NB4 (cell line): ENCODE results near the gene ARHGAP22.

Source experiments
- DNase-seq: peaks from one replicate; pipeline ENCODE4 v3.0.0; 2010; ENCODE audit warnings: low read depth
- H3K4me3 ChIP-seq: one replicate; pipeline ENCODE4 v1.5.1; 2011; ENCODE audit warnings: mild to moderate bottlenecking, low read depth, low read length, moderate library complexity
- MYC ChIP-seq: IDR thresholded peaks from 2 replicates; pipeline ENCODE4 v1.6.1; 2011; ENCODE audit warnings: low read depth, low read length
- POLR2A ChIP-seq: IDR thresholded peaks from 2 replicates; pipeline ENCODE4 v1.6.1; 2011; ENCODE audit warnings: mild to moderate bottlenecking; ENCODE audit not compliant: insufficient read length; ENCODE audit errors: extremely low read depth
- TF ChIP-seq, protein P1 (sequence below): IDR thresholded peaks from 2 replicates; pipeline ENCODE4 v1.6.1; 2011; ENCODE audit warnings: low read depth, low read length
- TF ChIP-seq, protein P2 (sequence below): IDR thresholded peaks from one replicate; pipeline ENCODE4 v1.5.1; 2012; ENCODE audit warnings: low read depth, low read length

The ARHGAP22 gene

DNA sequence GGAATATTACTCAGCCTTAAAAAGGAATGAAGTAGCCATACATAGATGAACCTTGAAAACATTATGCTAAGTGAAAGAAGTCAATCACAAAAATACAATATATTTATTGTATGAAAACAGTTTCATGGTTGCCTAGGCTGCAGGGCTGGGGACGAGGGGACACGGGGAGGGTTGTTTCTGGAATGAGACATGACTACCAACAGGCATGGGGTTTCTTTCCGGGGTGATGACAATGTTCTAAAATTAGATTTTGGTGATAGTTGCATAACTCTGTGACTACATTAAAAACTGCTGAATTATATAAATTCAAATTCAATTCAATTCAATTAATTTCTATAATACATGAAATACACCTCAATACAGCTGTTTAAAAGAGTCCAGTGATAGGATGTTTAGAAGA lies 88.0 kb downstream of the ARHGAP22 start:
- TF ChIP-seq, protein P1, sequence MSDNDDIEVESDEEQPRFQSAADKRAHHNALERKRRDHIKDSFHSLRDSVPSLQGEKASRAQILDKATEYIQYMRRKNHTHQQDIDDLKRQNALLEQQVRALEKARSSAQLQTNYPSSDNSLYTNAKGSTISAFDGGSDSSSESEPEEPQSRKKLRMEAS: no peak
- no peak overlapping the region for H3K4me3 ChIP-seq
- DNase-seq: no peak

DNA sequence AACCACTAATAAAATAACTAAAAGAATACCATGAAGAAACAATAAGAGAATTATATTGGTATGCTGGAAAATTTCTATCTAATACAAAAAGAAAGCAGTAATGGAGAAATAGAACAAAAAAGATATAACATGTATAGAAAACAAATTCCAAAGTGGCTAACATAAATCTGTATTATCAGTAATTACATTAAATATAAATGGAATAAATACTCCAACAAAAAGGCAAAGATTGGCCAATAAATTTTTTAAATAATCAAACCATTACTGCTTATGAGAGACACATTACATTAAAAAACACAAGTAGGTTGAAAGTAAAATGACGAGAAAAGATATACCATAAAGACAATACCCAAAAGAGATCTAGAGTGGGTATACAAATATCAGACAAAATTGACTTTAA lies 90.0 kb downstream of the ARHGAP22 start:
- no peak overlapping the region for H3K4me3 ChIP-seq
- DNase-seq: no peak
- TF ChIP-seq, protein P1: no peak
- no peak for TF ChIP-seq MYC

DNA sequence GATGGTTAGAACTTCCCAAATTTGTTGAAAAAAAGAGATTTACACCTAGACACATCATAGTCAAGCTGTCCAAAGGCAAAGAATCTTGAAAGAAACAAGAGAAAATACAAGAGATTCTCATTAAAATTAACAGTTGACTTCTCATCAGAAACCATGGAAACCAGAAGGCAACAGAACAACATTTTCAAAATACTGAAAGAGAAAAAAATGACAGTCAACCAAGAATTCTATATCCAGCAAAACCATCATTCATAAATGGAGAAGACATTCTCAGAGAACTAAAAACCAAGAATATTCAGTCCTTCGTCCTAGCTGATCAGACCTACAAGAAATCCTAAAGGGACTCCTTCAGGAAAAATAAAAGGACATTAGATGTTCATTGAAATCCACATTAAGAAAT lies 90.6 kb downstream of the ARHGAP22 start:
- no peak for DNase-seq
- no peak overlapping the region for H3K4me3 ChIP-seq
- TF ChIP-seq MYC: no peak
- TF ChIP-seq, protein P2, sequence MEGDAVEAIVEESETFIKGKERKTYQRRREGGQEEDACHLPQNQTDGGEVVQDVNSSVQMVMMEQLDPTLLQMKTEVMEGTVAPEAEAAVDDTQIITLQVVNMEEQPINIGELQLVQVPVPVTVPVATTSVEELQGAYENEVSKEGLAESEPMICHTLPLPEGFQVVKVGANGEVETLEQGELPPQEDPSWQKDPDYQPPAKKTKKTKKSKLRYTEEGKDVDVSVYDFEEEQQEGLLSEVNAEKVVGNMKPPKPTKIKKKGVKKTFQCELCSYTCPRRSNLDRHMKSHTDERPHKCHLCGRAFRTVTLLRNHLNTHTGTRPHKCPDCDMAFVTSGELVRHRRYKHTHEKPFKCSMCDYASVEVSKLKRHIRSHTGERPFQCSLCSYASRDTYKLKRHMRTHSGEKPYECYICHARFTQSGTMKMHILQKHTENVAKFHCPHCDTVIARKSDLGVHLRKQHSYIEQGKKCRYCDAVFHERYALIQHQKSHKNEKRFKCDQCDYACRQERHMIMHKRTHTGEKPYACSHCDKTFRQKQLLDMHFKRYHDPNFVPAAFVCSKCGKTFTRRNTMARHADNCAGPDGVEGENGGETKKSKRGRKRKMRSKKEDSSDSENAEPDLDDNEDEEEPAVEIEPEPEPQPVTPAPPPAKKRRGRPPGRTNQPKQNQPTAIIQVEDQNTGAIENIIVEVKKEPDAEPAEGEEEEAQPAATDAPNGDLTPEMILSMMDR: no peak
- TF ChIP-seq POLR2A: no peak
- TF ChIP-seq, protein P1: no peak

DNA sequence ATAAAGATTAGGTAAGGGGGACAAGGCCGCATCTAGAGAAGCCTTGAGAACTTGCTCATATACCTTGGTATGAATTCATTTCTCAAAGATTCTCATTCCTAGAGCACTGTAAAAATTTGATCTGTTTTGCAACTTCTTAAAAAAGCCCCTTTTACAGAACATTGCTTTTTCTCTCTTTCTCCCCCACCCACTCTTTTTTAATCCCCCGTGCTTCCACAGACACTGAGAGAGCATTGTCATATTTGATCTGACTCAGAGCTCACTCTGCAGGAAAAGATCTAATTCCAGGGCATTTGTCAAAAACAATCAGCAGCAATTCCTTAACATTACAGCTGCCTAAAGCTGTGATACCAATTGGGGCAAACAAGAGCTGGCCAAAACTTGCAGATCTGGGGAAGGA lies 92.0 kb downstream of the ARHGAP22 start:
- H3K4me3 ChIP-seq: no peak overlapping the region
- no peak for DNase-seq

DNA sequence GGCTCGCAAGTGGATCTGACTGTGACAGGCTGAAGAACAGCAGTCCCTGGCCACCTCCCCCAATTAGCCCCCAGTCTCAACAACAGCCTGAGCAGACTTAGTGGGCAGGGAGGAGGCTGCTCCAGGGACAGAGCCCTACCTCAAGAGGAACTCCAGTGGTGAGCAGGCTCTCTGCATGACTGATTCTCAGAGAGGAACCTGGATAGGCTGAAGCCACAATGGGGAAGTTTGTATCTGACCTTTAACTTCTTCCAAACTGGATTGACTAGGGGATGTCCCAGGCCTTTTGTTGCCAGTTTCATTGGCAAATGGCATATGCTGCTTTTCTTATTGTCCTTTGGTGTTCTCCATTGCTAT lies 93.0 kb downstream of the ARHGAP22 start:
- peak; percentile 74 for DNase-seq
- no peak overlapping the region for H3K4me3 ChIP-seq
- TF ChIP-seq POLR2A (no peak), MYC (no peak)
- TF ChIP-seq, protein P1: no peak
- TF ChIP-seq, protein P2: no peak

More for the DNA sequence above, 92.0 kb downstream of the ARHGAP22 start:
- TF ChIP-seq, protein P2: no peak
- TF ChIP-seq MYC (no peak), POLR2A (no peak)
- TF ChIP-seq, protein P1: no peak

DNA sequence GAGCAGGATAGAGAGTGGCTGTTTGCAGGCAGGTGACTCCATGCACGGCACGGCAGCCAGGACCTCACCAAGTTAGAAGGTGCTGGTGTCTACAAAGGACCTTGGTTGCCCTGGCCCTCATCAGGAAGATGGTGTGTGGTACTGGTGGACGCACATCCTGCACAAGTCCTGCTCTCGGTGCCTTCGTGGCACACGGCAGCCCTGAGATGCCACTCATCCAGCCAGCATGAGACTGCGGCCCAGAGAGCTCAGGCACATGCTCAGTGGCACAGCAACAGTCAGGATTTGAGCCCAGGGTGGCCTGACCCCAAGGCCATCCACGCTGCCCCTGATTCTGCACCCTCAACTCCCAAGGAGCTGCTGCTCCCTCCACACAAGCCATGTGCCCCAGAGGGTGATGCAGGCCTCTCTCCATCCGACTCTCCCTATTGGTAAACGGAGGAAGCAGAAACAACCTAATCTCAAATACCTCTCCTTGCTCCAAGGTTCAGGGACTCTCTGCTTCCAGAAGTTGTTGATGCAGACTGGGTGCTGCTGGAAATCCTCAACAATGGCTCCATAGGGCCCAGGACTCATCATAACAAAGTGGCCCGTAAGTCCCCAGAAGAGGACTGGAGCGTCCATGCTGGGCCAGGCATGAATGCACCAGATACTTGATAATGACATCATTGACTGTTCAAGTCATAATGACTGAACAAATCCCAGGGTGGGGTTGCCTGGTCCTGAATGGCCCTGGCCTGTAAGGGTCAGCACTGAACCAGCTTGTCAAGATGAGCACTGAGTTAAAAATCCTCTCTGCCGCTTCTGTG lies 93.6 kb downstream of the ARHGAP22 start:
- TF ChIP-seq, protein P2: no peak
- no peak for TF ChIP-seq POLR2A
- TF ChIP-seq, protein P1: no peak
- TF ChIP-seq MYC: no peak
- no peak for DNase-seq
- H3K4me3 ChIP-seq: no peak overlapping the region
